ENCODE data around the gene SULF2.

SULF2 gene

DNA sequence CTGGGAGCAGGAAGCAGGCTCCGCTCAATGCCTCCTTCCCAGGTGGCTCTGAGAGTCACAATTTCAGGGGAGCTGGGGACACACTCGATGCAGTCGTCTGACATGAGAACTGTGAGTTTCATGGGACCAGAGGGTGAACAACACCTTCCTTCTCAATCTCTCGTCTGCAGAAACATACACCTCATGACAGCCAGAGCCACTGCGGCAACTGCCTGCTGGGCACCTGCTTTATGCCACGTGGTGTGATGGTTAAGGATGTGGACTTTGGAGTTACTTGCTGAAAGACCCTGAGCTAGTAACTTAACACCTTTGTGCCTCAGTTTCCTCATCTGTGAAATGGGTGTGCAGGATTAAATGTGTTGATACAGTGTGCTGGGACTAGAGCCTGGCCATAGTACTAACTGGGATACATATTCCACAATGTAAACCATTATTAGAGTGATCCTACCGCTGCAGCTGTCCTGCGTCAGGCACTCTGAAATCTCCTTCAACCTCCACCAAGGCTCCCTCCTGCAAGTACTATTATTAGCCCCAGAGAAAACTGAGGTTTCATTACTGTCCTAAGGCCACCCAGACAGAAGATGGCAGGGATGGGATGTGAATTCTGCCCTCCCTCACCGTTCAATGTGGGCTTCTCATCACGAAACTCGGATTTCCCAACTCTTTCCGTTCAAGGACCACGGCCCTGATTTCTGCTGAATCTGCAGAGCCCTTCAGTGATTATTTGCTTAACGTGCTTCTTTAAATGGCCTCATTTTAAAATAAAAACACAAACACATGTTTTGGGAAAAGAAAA is 24.4 kb downstream of the SULF2 start:
- DNase-seq, result no peak

DNA sequence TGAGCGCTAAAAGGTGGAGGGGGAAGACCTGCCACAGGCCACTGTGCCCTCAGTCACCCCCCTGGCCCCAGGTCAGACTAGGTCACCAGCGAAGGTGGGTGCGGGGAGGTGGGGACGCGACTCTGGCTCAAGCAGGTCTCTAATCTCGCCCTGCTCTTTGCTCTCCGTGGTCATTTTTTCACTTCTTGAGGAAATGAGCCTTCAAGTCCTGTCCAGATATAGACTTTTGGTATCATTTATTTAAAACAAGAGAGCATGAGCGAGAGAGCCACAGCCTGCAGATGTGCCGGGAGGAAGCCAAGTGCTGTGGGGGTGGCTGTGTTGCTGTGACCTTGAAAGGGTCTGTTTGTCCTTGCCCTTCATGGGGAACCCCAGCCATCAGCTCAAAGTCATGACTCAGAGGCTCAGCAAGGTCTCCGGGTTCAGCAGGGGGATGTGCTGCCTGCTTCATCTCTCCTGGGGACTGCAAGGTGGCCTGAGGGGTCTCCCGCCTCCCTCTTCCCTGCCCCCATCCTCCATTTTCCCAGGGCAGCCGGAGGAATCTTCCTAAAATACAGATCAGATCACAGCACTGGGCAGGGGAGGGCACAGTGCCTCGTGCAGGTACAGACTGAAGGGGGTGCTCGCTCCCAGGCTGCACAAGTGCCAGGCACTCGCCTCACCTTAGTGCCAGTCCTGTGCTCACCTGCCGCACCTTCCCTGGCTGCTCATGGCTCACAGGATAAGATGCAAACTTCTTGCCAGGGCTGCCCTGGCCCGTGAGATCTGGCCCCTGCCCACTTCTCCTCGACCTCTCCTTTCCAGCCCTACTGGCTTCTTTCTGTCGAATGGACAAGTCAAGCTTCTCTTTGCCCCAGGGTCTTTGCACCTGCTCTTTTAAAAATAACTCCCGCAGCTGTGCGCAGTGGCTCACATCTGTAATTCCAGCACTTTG is 26.5 kb downstream of the SULF2 start:
- no peak for DNase-seq

DNA sequence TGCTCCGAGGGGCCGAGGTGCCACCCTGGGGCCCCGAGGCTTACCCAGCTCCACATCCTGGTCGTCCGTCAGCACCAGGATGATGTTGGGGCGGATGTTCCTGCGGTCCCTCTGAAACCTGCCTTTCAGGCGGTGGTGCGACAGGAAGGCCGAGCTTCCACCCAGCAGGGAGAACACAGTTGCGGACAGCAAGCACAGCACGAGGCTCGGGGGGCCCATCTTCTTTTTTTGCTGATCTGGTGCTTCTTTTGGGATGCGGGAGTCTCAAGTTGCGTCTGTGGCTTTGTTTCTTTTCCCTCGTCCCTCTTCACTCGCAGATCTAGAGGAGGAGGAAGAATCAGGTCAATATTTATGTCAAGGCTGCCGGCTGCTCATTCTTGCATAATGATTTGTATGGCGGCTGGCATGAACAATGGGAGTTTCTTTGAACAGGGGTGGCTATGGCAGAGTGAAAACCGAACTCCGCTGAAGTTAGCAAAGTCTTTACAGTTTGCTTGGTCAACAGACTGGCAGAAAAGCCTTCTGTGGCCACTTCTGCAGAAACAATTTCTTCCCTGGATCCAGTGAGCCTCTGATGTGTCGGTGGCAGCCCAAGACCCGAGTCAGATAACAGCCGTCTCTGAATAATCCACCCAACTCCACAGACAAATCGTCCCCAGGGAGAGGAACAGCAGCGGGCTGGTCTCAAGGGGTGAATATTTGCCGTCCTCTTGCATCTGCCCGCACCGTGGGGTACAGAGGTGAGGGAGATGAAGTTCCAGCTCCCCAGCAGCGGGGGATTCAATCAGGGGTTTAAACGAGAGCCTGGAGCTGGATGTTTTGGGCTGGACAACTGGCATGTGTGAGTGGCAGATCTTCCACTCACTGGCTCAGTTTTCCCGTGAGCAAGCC is 27.9 kb downstream of the SULF2 start:
- DNase-seq, result no peak

DNA sequence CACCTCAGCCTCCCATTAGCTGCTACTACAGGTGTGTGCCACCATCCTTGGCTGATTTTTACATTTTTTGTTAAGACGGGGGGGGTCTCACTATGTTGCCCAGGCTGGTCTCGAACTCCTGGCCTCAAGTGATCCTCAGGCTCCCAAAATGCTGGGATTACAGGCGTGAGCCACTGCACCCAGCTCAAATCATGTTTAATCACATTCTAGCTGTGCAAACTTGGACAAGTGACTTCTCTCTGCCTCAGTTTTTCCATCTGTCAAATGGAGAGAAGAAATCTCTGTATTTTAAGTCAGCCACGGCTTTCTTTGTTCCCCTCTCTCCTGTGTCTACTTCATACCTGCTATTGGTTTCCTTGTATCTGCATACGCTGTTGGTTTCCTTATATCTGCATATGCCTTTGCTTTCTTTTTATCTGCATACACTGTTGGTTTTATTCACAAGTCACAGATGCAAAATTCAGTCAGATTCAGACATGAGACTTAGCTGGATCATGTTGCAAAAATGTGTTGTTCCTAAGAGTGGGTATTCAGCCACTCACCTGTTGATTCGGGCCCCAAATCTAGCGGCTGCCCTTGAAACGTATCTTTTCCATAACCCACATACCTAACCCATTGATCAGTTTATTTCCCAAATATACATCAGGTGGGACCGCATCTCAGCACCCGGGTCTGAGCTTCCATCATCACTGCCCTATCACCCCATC is 30.2 kb downstream of the SULF2 start:
- no peak for DNase-seq

DNA sequence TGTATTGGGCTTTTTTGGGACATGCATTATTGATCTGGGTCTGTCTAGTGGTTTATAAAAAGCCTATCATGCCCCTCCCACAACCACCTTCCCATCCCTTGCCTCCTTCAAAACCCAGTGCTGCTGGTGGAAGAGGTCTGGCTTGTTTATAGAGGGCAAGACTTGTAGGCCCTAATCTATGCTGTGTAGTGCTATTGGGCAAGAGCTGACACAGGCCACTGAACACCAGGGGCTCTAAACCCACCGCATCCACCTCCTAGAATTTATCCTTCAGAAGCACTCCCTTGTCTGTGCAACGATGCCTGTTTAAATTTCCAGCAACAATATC is 30.9 kb downstream of the SULF2 start:
- DNase-seq, result no peak

DNA sequence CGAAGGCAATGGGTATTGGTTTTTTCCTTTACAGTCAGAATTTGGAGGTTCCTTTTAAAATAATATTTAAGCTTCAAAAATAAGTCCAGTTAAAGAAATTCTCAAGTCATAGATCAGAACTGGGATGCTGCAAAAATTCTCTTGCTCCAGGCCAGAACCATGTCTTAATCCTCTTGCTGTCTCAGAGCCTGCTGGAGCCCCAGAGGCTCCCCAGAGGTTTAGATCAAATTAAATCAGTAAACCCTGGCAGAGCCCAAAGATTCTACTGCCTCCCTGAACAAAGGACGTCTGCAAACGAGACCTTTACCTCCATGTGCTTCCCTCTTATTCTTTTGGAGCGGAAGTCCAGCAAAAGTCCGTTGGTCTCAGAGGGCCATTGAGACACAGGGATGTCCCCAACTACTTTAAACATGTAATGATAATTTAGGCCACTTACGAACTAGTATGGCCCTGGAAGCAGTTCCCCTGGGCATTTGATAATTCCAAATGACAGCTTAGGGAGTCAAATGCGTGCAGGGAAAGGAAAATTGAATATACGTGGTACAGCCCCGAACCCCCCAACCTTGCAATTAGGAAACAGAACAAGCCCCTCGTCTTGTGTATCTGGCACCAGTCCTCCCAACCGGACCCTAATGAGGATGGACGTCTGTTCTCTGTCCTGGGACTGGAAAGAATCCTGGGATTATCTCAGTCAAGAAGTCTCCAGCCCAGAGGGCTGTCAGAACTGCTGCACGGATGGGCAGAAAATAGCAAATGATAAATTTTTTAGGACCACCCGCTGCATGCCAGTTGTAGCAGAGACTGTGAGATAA is 31.5 kb downstream of the SULF2 start:
- no peak for DNase-seq

DNA sequence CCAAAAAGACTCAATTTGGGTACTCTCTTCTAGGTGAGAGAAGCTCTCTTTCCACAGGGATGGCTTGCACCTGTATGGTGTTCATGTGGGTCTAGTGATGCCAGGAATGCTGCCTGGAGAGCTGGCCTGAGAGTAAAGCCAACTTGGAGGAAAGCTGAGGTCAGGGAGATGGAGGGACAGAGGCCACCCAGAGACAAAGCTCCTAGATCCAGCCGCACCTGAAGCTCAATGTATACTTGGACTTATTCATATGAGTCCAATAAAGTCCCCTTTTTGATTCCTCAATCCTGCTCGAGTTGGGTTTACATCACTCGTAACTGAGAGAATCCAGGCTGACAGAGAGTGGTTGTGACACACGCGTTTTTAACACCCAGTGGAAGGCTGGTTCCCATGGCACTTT is 33.8 kb downstream of the SULF2 start:
- no peak for DNase-seq

DNA sequence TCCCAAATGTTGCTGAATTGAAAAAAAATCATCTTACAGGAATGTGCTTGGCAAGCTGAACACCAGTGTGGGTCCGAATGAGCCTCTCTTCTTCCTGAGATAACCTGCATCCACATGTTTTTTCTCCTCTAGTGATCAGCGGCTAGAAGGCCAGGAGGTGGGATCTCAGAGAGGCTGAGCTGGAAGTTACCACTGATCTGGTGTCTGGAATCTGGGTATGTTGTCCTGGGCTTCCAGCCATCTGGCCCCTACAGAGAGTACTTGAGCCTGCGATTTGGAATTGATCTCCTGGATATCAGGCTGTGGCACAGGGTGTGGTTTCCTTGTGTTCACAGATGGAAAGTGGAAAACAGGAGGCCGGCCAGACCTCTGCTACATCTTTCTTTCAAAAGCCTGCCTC is 35.9 kb downstream of the SULF2 start:
- DNase-seq, result peak; percentile 53

DNA sequence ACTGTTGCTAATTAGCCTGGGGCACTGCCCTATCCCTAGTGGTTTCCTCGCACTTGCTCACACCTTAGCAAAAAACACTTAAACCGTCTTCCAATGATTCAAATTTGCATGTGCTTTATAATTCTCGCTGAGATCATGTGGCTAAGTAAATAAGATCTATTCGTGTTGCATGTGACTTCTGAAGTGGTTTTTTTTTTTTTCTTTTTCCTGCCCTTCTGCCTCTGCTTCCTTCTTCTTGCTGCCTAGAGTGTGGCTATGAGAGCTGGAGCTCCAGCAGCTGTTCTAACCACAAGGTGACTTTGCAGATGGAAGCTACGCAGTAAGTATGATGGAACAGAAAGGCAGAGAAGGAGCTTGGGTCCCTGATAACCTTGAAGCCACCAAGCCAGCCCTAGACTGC is 36.5 kb downstream of the SULF2 start:
- DNase-seq, result no peak

DNA sequence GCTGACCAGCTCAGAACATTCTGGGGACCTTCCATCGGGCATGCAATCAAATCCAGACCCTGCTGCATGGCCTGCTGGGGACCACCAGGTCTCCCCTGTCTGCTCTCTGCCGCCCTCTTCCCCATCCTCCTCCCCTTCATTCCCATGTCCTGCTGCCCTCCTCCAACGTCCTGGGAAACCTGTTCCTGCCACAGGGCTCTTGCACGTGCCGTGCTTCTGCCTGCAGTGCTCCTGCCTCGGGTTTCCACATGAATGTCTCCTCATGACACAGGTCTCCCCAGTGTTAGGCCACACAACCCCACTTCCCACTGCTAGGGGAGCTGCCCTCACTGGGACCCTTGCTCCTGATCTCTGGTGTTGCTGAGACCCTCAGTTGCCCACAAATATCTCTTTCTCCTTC is 37.2 kb downstream of the SULF2 start:
- no peak for DNase-seq

DNA sequence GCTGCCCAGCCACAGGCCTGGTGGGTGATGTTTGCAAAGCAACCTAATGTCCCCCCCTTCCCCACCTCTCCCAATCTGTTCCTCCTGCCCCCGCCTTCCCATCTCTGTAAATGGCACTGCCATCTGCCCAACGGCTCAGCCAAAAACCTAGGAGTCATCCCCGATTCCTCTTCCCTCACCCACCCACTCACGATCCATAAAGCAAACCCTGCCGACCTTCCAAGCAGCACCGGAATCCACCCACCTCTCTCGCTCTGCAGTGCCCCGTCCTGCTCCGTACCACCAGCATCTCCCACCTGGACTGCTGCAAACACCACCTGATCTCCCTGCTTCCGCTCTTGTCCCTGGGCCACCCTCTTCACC is 37.6 kb downstream of the SULF2 start:
- no peak for DNase-seq

DNA sequence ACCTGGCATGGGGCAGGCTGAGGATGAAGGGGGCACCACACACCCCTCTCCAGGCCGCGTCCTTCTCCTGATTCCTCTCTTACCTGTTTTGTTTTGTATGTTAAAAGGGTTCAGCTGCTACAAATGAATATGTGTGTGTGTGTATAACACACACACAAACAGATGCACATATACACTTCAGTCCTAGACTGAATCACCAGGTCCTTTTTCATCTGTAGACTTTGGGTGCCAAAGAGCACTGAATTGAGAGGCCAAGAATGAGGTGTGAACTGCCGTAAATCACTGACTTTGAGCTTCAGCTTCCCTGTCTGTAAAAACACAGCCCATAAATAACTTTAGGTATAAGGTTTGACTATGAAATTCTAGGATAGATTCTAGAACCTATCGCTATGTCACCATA is 40.5 kb downstream of the SULF2 start:
- DNase-seq, result no peak

DNA sequence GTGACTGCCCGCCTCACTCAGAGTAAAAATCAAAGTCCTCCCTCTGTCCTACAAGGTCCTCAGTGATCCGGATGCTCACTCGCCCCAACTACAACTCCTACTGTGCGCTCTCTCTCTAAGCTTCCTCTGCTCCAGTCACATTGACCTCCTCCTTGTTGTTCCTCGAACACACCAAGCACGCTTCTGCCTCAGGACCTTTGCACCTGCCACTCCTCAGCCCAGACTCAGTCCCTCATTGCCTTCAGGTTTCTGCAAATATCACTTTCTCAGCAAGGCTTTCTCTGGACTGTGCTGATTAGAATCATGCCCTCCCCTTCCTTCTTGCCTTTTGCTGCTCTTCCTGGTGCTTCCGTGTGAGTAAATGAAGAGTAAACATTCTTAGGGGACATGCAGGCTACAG is 41.6 kb downstream of the SULF2 start:
- no peak for DNase-seq

DNA sequence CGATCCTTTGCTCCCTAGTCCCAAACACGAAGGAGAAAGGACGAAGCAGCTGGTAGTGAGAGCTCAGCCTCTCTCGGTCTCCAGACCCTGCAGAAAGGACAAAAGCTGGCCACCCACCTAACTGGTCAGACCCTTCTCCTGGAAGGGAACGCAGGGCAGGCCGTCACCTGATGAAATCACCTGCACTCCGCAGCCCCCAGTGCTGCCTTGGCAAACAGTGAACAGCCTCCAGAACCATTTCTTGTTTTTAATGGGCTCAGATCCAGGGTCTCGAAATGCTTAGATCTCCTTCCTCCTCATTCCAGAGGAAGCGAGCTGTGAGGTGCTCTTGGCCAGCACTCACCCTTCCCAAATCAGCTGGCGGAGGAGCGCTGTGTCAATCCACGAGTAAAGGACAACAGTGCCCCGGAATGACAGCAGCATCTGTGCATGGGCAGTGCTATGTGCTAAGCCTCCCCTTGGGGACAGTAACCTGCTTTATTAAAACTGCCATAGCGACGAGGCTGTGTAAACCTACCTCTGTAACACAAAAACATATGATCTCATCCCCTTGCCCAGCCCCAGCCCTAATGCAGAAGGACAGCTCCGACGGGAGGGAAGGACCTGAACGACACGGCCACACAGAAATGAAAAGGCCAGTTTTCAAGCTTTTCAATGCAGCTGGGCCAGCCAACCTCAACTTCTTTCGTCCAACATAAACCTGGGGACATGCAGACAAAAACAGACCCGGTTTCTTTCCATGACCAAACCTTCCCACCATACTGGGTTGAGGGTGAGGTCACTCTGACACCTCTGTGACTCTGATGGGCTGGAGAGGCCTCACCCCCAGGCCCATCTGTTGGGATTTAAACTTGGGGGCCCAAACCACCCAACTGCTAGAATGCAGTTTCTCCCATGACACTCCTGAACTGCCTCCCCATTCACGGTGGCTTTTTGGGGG is 43.3 kb downstream of the SULF2 start:
- peak; percentile 4 for DNase-seq

DNA sequence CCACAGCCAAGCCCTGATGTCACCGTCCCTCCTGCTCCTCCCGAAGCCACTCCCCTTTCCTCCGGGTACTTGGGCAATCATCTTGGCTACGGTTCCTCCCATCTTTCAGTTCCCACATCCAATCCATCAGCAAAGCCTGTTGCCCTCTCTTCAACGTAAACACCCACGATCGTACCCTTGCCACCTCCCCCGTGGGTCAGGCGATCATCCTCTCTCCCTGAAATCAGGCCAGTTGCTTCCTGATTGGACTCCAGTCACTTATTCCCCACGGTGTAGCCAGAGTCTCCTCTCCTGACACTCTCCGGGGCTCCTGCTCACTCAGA is 44.5 kb downstream of the SULF2 start:
- DNase-seq, result no peak

DNA sequence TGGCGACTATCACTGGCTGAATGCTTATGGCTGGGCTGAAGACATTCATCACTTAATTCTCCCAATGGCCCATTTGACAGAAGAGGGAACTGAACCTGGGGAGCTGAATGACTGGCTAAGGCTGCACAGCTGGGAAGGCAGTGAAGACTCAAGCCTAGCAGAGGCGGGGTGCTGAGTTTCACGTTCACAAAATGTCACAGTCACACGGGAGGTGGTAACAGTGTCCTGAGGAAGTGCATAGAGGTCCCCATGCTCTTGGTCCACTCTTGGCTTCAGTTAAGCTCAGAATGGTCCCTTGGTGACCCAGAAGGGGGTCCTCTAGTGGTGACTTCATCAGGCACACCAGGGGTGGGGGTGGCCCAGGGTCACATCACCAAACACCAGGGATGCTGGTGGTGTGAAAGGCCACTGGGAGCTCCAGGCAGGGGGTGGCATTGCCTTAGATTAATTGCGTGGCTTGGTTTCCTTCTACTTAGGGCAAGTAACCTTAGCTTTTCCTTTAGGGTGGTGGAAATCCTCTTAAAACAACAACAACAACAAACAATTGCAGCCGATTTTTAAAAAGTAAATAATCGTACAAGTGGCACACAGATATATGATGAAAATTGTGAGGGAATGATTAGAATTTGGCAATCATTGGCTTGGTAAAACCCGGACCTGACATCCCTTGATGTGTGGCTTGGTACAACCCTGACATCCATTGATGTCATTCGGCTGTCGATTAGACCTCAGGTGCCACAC is 45.0 kb downstream of the SULF2 start:
- DNase-seq, result no peak

DNA sequence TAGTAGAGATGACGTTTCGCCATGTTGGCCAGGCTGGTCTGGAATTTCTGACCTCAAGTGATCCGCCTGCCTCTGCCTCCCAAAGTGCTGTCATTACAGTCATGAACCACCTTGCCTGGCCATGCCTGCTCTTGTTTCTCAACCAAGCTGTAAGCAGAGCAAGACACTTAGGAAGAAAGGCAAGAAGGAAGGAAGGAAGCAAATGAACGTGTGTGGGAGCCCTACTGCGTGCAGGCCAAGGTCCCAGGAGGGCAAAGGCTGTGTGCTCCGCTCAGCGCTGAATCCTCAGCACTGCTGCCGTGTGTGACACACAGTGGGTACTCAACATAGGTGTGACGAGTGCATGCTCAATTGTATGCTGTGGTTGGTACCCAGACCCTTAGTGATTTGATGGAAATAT is 47.4 kb downstream of the SULF2 start:
- DNase-seq, result no peak

DNA sequence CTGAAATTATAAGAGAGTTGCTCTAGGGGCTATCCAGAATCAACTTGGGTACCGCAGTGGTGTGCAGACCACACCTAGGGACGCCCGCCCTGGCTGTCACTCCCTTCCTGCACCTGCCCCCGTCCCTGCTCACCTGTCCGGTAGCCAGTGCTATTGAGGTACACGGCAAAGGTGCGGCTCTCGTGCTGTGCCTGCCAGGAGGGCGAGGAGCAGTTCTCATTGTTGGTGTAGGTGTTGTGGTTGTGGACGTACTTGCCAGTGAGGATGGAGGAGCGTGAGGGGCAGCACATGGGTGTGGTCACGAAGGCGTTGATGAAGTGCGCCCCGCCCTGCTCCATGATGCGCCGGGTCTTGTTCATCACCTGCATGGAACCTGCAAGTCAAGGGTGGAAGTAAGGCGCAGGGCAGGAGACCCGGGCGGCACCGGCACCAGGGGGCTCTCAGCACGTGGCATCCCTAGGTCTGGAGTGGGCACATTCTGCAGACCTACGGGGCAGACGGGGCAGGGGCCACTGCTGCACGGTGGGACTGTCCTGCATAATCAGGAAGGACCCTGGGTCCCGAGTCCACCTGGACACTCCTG is 48.6 kb downstream of the SULF2 start:
- no peak for DNase-seq

Data from NCI-H1092 treated with DMSO at 0.1 percent for 48 hours (cell line).